ENCODE data around the gene METTL9.

METTL9 gene

GRCh38 chr16:21599122-21600030, at the start of gene METTL9:
Gene METTL9, plus strand, starts transcription at chr16:21599577. Its CDS starts 157 bp downstream, at chr16:21599734.
- TF ChIP-seq GATA3 (IDR thresholded peaks at IDR 0.05; ENCODE audit: low read depth, low read length): no peak
- TF ChIP-seq GATA2 (IDR thresholded peaks at IDR 0.05; ENCODE audit: low read depth, low read length): 0 out of 2 replicates have a peak, but pooled peaks have one; percentile 11

GRCh38 chr16:21554795-21555585, 44.4 kb upstream of the METTL9 start:
- TF ChIP-seq GATA3 (IDR thresholded peaks at IDR 0.05; ENCODE audit: low read depth, low read length): no peak

- peak; percentile 55; the same call in 1 of the 2 replicates for TF ChIP-seq GATA2 (IDR thresholded peaks at IDR 0.05; ENCODE audit: low read depth, low read length)
Measured at GRCh38 chr16:21556651-21557241, 42.6 kb upstream of the METTL9 start.

- TF ChIP-seq GATA2 (IDR thresholded peaks at IDR 0.05; ENCODE audit: low read depth, low read length): no peak
- no peak for TF ChIP-seq GATA3 (IDR thresholded peaks at IDR 0.05; ENCODE audit: low read depth, low read length)
Measured at GRCh38 chr16:21560462-21560861, 38.9 kb upstream of the METTL9 start.

- TF ChIP-seq GATA3 (IDR thresholded peaks at IDR 0.05; ENCODE audit: low read depth, low read length): no peak
- no peak for TF ChIP-seq GATA2 (IDR thresholded peaks at IDR 0.05; ENCODE audit: low read depth, low read length)
Measured at GRCh38 chr16:21563676-21564075, 35.7 kb upstream of the METTL9 start.

- TF ChIP-seq GATA2 (IDR thresholded peaks at IDR 0.05; ENCODE audit: low read depth, low read length) (no peak), GATA3 (IDR thresholded peaks at IDR 0.05; ENCODE audit: low read depth, low read length) (no peak)
Measured at GRCh38 chr16:21565507-21565860, 33.9 kb upstream of the METTL9 start.

- TF ChIP-seq GATA3 (IDR thresholded peaks at IDR 0.05; ENCODE audit: low read depth, low read length) (no peak), GATA2 (IDR thresholded peaks at IDR 0.05; ENCODE audit: low read depth, low read length) (no peak)
Measured at GRCh38 chr16:21565861-21566669, 33.3 kb upstream of the METTL9 start.

- no peak for TF ChIP-seq GATA2 (IDR thresholded peaks at IDR 0.05; ENCODE audit: low read depth, low read length)
- no peak for TF ChIP-seq GATA3 (IDR thresholded peaks at IDR 0.05; ENCODE audit: low read depth, low read length)
Measured at GRCh38 chr16:21566891-21567414, 32.4 kb upstream of the METTL9 start.

- no peak for TF ChIP-seq GATA2 (IDR thresholded peaks at IDR 0.05; ENCODE audit: low read depth, low read length)
- TF ChIP-seq GATA3 (IDR thresholded peaks at IDR 0.05; ENCODE audit: low read depth, low read length): no peak
Measured at GRCh38 chr16:21568502-21569189, 30.7 kb upstream of the METTL9 start.

GRCh38 chr16:21570676-21571017, 28.7 kb upstream of the METTL9 start:
- TF ChIP-seq GATA2 (IDR thresholded peaks at IDR 0.05; ENCODE audit: low read depth, low read length) (no peak), GATA3 (IDR thresholded peaks at IDR 0.05; ENCODE audit: low read depth, low read length) (no peak)

GRCh38 chr16:21574372-21574771, 25.0 kb upstream of the METTL9 start:
- TF ChIP-seq GATA3 (IDR thresholded peaks at IDR 0.05; ENCODE audit: low read depth, low read length): no peak
- no peak for TF ChIP-seq GATA2 (IDR thresholded peaks at IDR 0.05; ENCODE audit: low read depth, low read length)

GRCh38 chr16:21580807-21581206, 18.6 kb upstream of the METTL9 start:
- TF ChIP-seq GATA3 (IDR thresholded peaks at IDR 0.05; ENCODE audit: low read depth, low read length) (no peak), GATA2 (IDR thresholded peaks at IDR 0.05; ENCODE audit: low read depth, low read length) (no peak)

- TF ChIP-seq GATA2 (IDR thresholded peaks at IDR 0.05; ENCODE audit: low read depth, low read length) (no peak), GATA3 (IDR thresholded peaks at IDR 0.05; ENCODE audit: low read depth, low read length) (no peak)
Measured at GRCh38 chr16:21584817-21585216, 14.6 kb upstream of the METTL9 start.

Measured in SH-SY5Y (cell line).